ENCODE data around the gene INSM1.

The INSM1 gene

GRCh38 chr20:20393207-20394120 is 25.6 kb downstream of the INSM1 start:
- DNase-seq (ENCODE audit: low read depth) = no peak
- TF ChIP-seq CTCF (conservative IDR thresholded peaks at IDR 0.05; ENCODE audit: low read depth, low read length) = no peak
- no peak overlapping the region for H3K4me3 ChIP-seq (ENCODE audit: low read length)

GRCh38 chr20:20395087-20395486 is 27.2 kb downstream of the INSM1 start:
- H3K4me3 ChIP-seq (ENCODE audit: low read length) = no peak overlapping the region
- DNase-seq (ENCODE audit: low read depth) = no peak
- no peak for TF ChIP-seq CTCF (conservative IDR thresholded peaks at IDR 0.05; ENCODE audit: low read depth, low read length)

DNA sequence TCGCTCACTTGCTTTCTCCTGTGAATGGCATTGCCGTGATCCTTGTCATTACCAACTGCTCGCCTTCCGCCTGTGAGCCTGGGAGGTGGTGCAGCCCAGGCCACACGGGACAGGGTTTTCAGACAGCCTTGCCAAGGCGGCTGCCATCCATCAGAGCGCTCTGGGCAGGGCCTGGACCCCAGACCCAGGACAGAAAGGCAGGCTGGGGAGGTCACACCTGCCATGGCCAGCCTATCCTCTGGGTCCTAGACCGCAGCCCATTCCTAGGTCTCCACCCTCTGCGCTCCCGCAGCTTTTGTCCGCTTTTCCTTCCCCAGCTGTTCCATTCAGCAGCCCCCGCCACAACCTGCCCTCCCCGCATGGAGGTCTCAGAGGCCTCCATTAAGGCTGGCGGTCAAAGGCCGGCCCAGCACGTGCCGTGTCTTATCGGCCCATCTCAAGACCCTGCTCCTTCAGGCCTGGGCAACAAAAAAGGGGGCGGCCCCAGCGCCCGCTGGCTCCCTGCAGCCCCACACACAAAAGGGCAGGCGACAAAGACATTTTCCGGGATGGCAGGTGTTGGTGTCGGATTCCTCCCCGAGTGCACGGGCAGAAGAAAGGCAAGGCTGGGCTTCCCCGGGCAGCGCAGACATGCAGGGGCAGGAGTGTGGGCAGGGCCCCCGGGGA is 28.1 kb downstream of the INSM1 start:
- no peak overlapping the region for H3K4me3 ChIP-seq (ENCODE audit: low read length)
- no peak for TF ChIP-seq CTCF (conservative IDR thresholded peaks at IDR 0.05; ENCODE audit: low read depth, low read length)
- no peak for DNase-seq (ENCODE audit: low read depth)

GRCh38 chr20:20396794-20397193 is 28.9 kb downstream of the INSM1 start:
- no peak for TF ChIP-seq CTCF (conservative IDR thresholded peaks at IDR 0.05; ENCODE audit: low read depth, low read length)
- H3K4me3 ChIP-seq (ENCODE audit: low read length) = no peak overlapping the region
- DNase-seq (ENCODE audit: low read depth) = no peak

DNA sequence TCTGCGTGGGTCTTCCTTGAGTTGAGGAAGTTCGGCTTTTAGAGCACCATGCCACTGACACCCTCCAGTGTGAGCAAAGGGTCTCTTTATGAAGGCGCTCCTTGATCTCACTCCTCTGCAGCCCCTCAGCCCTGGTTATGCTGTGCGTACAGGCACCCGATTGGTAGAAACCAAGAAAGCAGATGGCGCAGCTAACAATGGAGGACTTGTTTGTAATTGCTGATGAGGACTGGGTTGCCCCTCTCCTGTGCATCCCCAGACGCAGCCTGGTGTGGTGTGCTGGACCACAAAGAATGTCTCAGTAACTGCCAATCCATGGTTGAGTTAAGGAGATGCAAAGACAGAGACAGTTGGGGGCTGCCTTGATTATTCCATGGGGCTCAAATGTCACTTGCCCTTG is 30.2 kb downstream of the INSM1 start:
- DNase-seq (ENCODE audit: low read depth) = no peak
- no peak for TF ChIP-seq CTCF (conservative IDR thresholded peaks at IDR 0.05; ENCODE audit: low read depth, low read length)

GRCh38 chr20:20399531-20400500 is 31.9 kb downstream of the INSM1 start:
- no peak for TF ChIP-seq CTCF (conservative IDR thresholded peaks at IDR 0.05; ENCODE audit: low read depth, low read length)
- no peak for DNase-seq (ENCODE audit: low read depth)
- no peak overlapping the region for H3K4me3 ChIP-seq (ENCODE audit: low read length)

More for the DNA sequence above, 30.2 kb downstream of the INSM1 start:
- no peak overlapping the region for H3K4me3 ChIP-seq (ENCODE audit: low read length)

All from retinal pigment epithelial cell (primary cell).